NAMALWA (cell line): ENCODE measurements around the gene LINC01488.

Experiments used
- DNase-seq: peaks from one replicate; pipeline ENCODE4 v3.0.0-alpha.2; 2015; ENCODE audit warnings: low spot score

The LINC01488 gene

DNA sequence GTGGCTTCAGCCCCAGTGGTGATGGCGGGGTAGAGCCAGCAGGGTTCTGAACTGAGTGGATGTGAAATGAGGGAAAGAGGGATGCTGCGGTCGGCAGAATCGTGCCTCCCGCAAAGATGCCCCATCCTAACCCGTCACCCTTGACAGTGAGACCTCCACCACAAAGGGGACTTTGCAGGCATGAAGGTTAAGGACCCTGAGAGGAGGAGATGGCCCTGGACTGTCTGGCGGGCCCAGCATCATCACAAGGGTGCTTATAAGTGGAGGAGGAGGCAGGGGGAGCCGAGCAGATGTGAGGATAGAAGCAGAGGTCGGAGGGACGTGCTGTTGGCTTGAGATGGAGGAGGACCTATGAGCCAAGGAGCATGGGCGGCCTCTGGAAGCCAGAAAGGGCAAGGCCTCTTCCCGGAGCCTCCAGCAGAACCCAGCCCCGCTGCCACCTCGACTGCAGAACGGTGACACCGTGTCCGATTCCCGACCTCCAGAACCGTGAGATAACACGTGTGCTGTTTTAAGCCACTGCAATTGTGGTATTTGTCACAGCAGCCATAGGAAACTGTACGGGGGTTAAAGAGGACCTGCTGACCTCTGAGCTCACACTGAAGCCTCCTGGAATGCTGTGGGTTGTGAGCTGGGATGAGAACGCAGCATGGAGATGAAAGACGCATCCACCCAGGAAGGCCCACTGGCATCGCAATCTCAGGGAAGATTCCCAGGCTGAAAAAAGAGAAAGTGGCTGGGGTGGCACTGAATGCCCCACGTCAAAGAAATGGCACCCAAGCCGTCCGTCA, 10.9 kb downstream of the LINC01488 start:
- no peak for DNase-seq

DNA sequence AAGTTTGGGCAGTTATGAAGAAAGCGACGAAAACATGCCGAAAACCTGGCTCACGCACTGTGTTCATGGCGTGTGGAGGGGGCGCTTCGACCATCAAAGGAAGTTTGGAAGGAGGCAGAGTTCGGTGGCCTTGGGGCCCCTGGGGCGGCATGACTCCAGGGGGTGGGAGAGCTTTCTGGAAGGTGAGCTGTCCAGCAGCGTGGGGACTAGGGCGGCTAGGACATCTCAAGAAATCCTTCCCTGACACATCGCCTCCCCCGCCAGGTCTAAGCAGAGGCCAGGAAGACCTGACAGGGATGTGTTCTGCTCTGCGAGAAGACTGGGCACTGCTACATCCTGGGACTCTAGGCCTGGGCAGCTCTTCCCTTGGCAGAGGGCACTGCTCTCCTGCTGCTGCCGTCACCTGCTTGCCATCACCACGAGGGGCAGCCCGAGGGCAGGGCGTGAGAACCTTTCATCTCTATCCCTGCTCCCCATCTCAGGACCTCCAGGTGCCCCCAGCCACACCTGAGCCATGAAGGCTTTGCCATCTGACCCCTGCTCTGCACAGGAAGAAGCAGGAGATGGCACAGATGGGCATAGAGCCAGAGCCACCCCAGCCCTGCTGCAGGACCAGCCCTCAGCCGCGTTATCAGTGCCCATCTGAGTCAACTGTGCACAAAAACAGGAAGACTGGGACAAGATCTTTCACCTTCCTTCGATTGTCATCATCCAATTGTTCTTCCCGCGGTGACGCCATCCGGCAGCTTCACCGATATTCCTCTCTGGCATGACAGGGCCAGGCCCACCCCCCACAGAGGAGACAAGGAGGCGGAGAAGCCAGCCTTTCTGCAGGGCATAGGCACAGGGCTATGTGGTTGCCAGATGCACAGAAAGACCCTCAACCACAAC, 12.7 kb downstream of the LINC01488 start:
- no peak for DNase-seq

DNA sequence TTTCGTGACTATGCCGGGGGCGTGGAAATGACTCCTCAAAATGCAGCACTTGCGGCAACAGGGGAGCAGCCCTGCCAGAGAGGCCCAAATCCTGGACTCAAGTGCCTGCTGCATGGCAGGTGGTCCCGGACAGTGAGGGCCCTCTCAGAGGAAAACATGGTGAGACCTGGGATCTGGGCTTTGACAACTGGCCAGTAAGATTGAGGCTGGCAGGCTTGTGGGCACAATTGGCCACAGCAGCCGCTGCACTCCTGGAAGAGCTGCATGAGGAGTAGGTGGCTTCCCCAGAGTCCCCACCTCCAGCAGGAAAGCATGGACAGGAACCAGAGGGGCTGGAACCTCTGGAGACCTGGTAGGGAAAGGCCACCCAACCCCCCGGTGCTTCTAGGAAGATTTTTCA, 13.4 kb downstream of the LINC01488 start:
- DNase-seq, result no peak

DNA sequence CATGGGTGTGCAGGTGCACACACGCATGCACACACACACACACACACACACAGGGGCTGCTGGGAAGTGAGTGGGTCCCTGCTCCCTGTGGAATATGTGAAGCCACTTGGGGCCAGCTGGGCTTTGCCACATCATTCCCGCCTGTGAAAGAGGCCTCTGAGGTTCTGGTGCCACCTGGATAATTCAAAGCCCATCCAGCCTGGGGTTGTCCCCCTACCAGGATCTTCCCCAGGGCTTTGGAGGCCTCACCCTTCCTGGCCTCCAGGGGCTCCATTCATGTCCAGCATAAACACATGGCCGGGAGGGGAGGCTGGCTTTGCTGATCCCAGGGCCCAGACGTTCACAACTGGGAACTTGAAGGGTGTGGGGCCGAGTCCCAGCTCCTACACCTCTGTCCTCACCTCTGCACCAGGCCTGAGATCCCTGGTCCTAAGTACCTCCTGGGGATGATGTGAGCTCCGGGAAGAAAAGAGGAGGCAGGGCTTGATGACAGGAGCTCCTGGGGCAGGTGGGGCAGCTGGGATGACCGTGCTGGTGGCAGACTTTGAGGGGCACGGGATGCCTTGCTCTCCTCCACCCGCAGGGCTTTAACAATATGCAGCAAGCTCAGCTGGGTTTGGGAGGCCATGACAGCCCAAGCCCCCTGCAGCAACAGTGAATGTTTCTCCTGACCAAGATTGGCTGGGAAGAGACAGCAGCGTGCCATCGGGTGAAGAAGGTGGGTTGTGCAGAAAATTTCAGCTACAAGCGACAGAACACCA, 14.2 kb downstream of the LINC01488 start:
- no peak for DNase-seq

DNA sequence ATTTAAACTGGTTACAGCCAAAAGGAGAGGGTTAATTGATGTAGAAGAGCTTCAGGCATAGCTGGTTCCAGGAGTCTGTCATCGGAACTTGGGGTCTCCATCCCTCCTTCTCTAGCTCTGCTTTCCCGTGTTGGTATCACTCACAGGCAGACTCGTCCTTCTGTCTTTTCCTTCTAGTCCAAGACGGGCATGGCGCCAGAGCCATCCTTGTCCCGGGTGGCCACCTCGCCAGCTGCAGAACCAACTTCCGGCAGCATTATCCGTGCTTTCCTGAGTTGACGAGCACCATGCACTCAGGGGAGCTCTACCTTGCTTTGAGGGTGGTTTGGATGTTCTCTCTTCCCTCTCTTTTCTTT, 14.7 kb downstream of the LINC01488 start:
- no peak for DNase-seq

DNA sequence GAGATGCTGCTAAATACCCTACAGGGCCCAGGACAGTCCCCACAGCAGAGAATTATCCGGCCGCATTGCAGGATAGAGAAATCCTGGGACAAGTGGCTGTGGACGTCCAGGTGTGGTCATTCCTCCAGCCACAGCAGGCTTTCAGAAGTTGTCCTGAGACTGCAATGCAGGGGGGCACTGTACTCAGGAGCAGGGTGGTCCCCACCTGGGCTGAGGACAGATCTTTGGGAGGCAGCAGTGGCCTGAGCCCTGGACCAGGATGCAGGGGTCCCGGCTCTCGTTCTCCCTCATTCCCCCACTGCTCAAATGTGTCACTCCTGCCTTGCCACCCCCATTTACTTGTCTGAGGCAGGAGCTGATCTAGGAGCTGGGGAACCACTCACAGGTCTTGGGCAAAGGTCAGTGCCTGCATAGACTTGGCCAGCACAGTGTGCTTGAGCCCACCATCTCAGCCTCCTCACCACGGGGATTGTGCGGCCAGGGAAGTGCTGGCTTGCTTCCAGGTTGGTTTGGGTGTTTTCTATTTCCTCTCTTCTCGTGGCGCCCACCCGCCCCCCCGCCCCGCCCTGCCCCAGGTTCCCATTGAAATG, 15.3 kb downstream of the LINC01488 start:
- no peak for DNase-seq

DNA sequence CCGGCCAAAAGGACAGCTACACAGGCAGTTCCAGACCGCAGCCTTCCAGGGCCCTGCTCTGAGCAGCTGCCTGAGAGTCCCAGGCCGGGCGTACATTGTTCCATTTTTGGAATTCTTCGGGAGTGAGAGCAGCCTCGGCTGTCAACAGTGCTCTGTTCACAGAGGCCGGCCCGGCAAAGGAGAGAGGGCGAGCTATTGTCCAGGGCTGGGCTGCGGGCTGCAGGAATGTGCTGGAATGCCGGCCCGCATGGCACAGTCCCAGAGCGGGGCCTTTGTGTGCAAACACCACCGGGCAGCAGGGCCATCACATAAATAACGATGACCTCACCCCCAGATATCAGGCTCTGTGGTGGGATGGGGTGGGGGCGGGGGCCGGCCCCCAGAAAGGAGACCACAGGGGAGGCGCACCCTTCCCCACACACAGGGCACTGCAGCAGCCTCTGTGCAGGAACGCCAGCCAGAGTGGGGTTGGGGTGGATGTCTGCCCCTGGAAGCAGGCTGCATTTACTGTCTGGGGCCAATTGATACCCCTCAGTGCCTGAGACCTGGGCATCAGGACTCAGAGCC, 15.8 kb downstream of the LINC01488 start:
- no peak for DNase-seq

DNA sequence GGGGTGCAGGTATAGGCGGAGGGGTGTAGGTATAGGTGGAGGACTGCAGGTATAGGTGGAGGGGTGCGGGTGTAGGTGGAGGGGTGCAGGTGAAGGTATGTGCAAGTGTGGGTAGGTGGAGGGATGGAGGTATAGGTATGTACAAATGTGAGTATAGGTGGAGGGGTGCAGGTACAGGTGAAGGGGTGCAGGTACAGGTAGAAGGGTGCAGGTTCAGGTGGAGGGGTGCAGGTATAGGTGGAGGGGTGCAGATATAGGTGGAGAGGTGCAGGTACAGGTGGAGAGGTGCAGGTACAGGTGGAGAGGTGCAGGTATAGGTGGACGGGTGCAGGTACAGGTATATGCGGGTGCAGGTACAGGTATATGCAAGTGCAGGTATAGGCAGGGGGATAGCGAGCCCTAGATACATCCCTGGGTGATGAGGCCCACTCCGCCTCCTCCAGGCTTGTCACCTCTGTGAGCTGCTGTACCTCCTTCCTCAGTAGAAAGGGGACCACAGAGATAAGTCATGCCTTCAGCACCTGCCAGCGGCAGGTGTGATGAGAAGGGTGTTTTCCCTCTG, 17.2 kb downstream of the LINC01488 start:
- DNase-seq, result no peak

DNA sequence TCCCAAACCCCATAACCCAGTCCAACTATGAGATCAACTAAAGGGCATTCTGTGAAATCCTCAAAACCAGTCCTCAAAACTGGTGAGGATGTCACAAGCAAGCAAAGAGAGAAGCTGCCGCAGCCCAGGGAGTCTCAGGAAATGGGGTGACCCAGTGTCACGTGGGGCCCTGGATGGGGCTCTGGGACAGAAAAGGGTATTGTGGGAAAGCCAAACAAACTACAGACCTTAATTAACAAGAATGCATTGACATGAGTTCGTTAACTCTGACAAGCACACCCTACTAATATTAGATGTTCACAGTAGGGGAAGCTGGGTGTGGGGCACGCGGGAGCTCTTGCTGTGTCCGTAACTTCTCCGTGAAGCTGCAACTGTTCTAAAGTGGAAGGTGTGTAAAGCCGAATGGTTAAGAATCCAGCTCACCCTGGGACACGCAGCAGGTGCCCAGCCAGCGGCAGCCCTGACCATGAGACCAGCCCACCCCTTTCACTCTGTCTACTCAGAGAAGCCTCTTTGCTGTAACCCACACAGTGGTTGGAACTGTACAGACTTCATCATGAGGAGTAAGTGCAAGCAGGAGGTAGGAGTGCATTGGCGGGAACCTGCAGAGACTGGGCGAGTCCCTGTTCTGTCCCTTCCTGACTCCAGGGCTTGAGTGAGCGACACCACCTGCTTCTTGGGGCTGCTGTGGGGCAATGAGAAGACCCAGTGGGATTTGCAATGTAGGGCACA, 17.9 kb downstream of the LINC01488 start:
- peak; percentile 13 for DNase-seq

DNA sequence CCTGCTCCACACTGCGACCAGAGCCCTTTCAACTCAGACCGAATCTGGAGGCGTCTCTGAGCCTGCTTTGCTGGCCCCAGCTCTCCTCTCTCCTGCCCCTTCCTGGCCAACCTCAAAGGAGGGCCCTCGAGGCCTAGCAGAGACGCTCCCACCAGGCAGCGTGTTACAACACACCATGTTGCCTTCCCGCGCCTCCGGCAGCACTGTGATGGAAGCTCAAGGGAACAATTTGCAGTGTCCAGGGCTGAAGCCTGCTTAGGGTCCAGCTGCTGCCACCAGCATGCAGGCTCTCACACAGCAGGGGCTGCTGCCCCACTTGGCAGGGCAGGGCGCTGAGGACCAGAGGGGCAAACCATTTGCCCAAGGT, 18.4 kb downstream of the LINC01488 start:
- DNase-seq, result no peak

DNA sequence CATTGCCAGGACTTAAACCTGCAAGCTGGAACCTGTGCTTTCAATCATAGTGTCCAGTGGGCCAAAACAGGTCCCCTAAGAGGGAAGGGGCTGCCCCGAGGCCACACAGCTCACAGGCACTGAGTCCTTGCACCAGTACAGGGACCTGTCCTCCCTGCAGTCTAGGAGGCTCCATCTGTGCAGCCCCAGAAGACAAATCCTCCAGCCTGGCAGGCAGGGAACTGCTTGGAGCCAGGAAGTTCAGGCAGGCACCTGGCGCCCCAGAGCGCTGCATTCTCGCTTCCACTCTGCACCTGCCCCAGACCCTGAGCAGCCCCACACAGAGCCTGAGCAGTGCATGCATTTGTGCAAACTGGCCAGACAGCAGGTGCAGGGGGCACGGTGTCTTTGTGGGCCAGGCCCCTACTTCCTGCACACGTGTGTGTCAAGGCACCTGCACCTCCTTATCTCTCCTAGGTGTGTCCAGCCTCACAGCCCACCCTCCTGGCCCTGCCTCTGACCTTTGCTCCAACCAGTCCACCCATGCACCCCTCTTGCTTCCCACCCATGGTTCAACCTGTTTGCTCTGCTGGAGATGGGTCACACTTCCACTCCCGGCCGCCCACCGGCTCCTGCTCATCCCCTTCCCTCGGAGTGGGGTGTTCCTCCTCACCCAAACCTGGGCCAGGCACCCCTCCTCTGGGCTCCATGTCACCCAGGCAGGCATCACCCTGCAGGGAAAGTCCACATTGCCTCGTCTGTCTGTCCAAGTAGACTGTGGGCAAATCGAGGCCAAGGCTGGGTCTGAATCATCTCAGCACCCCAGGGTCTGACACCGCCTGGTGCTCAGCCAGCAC, 19.0 kb downstream of the LINC01488 start:
- DNase-seq, result no peak

DNA sequence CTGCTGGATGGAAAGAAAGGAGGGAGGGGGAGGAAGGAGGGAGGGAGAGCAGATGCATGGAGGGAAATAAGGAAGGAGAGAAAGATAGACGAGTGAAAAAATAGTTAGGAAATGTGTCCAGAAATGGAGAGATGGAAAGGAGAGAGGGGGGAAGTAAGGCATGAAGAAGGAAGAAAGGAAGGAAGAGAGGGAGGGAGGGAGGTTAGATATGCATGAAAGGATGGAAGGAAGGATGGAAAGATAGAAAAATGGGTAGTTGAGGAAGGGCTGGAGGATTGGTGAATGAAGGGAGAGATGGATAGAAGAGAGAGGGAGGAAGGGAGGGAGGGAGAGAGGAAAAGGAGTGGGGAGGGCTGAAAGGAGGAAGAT, 19.6 kb downstream of the LINC01488 start:
- no peak for DNase-seq

DNA sequence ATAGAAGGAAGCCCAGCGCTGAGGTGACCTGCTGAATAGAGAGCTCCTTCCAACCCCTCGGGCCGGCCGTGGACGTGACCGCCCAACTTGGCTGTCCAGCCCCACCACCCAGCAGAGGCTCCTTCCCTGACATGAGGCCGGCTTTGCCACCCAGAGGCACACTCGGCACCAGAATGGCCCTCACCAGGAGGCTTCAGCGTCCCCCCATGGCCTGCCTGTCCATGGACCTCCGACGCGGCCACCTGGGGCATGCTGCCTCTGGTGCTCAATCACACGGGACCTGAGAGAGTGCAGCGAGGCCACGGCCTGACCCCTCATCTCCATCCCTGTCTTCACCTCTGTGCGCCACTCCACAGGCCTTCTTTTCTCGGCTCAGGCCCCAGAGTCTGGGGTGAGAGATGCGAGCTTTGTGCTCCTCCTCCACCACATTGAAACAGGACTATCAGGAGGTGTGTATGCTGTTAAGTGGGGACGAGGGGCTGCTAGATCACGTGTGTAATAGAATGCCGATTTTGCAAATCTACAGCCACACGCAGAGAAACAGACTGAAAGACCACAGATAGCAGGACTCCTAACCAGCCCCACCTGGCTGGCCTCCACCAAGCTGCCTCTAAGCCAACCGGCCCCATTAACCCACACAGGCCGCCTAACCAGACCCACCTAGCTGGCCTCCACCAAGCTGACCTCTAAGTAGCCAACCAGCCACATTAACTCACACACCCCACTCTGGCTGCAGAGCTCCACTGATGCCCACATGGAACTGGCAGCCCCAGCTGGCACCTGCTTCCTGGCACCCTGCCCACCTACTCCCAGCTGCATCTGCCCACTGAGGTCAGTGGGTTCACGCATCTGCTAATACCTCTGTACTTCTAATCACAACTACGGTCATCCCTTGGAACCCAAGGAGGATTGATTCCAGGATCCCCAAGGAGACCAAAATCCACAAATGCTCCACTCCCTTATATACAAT, 20.7 kb downstream of the LINC01488 start:
- no peak for DNase-seq

DNA sequence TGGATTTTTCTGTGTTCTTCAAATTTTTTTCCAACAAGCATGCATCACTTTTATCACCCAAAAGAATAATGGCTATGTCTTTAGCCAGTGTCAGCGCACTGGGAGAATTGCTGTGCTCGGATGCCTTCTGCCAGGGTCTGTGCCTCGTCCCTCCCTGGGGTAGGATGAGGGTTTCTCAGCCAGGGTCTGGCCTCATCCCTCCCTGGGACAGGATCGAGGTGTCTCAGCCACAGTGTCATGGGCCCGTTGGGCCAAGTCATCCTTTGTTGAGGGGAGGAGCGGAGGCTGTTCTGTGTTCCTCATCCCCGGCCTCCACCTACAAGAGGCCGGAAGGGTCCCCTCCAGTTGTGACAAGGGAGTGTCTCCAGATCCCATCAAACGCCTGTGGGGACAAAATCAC, 22.7 kb downstream of the LINC01488 start:
- no peak for DNase-seq

DNA sequence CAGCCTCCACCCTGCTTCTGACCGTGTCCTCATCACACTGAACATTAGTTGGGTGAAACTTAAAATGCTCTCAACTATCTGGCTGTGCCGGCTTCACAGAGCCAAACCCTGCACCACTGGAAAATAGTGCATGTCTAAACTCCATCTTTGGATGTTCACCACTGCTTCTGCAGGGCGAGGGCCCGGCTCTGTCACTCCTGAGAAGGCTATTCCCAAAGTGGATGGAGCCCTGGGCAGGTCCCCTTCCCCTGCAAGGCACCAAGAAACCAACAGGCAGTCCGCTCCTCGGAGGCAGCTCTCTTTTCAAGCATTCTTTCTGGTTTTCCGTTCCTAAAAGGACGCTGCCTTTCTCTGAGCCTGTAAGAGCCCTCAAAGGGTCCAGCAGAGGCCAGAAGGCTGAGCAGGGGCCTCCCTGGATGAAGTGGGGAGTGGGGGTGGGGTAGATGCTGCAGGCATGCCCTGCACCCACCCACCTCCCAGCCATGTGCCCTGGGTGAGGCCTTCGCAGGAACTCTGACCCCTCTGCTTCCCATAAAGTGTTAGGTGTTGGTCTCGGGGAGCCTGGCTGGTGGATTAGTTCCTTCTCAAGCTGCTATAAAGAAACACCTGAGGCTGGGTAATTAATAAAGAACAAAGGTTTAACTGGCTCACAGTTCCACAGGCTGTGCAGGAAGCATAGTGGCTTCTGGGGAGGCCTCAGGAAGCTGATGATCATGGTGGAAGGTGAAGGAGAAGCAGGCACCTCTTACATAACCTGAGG, 23.3 kb downstream of the LINC01488 start:
- DNase-seq, result no peak

DNA sequence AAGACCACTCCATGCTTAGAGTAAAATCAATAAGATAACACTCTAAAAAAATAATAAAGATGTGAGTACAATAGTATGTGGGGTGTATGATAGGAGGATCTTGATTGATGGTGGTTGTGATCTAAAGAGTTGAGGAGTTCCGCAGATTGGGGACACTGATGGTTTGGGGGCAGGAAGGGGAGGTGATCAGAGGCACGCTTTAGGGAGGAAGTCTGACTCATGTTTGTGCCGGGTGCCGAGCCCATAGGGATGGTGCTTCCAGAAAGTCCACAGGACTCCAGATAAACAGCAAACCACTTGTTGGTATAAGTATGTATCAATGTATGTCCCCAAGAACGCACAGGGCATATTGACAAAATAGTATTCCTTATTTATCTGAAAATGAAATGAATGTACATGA, 27.5 kb downstream of the LINC01488 start:
- no peak for DNase-seq

DNA sequence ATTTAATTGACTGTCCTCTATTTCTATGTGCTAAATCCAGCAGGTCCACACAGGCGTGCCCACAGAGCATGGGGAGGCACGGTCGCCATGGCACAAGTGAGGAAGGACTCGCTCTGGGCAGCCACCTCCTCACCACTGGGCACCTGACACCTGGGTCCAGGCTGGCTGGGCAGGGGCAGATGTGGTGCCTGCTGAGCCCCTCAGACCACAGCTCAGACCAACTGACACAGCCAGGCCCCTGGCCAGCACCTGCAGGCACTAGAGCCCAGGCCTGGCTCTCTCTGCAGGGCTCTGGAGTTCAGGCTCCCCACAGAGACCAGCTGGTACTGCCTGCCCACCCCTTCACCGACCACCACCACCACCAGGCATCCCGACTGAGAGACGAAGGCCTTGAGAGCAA, 27.9 kb downstream of the LINC01488 start:
- no peak for DNase-seq

DNA sequence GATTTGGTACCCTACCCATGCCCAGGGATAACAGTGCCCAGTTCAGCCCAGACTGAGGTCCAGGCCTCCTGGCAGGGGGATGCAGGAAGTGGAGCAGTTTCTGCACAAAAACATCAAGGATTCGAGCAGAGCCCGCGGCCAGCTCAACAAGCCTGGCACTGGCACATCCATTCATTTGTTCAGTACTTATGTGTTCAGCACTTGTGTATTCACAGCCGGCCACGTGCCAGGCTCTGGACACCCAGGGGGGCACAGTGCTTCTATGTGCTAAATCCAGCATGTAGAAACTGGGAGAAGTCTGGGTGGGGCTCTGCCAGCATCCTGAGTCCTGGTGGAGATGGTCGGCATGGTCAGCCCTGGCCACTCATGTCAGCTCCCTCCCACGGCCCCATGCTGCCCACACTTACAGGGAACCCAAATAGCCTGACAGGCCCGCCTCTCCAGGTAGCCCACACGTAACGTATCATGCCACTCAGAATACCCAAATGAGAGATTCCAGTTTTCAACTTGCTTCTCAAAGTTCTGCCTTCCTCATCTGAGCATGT, 28.5 kb downstream of the LINC01488 start:
- DNase-seq, result no peak
